HG03025 (cell line): ENCODE data around the gene SPINK8.
"Not testable (repeated sequence)": the region's sequence is repeated elsewhere in the genome, so short reads cannot be mapped to it uniquely, and the experiment has no call there.

Experiments
- ATAC-seq: cut with Tn5 transposase; IDR thresholded peaks from one replicate; pipeline ENCODE4 v1.9.1; 2021; ENCODE audit warnings: mild to moderate bottlenecking, moderate library complexity; ENCODE audit not compliant: unreplicated experiment, low FRiP score

SPINK8 gene

GRCh38 chr3:48331706-48332435 lies 1.6 kb downstream of the SPINK8 start:
- ATAC-seq: not testable (repeated sequence)

DNA sequence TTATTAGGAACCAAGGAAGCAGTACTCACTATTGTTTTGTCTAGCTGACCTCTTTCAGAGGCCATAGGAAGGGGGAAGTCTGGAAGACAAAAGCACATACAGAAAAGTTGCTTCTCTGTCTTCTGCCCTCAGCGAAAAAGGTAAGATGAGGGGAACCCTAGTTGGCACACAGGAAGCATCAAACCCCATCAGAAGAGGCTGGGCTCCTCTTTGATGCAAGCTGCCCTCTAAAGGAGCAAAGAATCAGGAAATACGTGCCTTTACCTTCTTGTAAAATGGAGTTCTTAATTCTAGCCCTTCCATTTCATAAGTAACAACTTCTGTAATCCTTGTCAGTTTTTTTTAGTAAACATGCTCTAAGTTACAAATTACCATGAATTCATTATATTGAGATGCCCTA lies 12.5 kb downstream of the SPINK8 start:
- ATAC-seq: no peak

DNA sequence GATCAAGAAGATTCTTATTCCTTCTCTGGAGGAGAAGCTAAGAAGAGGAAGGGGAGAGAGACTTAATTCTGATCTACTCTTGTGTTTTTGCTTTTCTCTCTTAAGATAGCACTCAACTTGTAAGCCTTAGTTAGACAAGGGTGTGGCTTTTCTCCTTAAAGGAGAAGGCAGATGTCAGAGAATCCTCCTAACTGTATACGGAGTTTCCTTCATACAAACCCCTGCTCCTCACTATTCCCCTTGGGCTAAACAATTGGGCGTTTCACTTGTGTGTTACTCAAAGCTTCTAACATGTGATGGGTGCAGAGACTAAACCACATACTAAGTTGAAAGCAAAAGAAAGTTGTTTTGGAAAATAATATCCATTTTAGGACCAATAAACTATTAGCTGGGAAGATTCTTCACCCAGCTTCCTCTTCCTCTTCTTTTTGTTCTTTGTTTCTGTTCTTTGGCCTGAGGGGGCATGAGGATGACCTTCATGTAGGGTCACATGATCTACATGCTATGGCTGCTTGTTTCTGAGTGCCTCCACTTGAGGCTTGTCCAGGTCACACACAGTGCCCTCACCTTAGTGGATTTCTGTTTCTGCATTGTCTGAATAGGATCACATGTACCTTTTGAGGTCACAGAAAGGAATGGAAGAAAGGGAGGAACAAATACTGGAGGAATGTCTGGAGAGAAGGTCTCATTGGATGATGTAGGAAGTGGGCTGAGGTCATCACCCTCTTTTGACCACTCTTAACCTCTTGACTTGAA lies 14.6 kb downstream of the SPINK8 start:
- no peak for ATAC-seq

- ATAC-seq: no peak
These were observed 18.9 kb downstream of the SPINK8 start for GRCh38 chr3:48314542-48314941.

- ATAC-seq: no peak
These were observed 26.5 kb downstream of the SPINK8 start for GRCh38 chr3:48306860-48307530.

DNA sequence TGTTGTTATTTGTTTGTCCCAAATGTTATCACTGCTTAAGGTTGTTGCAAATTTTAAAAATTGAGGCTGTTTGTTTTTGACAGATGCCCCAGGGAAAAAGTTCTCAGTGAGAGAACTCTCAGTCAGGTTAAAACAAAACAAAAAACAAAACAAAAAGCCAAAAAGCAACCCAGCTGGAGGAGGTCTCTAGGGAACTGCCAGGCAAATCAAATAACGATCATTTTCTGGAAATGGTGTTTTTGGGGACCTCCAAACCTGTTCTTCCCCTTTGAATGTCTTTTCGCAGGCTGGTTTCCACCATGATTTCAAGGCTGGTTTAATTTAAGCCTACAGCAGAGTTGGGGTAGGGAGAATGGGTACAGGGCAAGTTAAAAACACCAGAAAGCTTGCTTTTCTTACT lies 27.2 kb downstream of the SPINK8 start:
- no peak for ATAC-seq

DNA sequence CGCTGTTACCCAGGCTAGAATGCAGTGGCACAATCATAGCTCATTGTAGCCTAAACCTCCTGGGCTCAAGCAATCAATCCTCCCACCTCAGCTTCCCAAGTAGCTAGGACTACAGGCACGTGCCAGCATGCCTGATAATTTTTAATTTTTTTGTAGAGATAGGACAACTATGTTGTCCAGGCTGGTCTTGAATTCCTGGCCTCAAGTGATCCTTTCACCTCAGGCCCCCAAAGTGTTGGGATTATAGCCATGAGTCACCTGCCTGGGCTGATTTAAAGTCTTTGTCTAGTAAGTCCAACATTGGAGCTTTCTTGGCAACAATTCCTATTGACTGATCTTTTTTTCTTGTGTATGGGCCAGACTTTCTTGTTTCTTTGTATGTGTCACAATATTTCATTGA lies 28.1 kb downstream of the SPINK8 start:
- ATAC-seq: no peak

DNA sequence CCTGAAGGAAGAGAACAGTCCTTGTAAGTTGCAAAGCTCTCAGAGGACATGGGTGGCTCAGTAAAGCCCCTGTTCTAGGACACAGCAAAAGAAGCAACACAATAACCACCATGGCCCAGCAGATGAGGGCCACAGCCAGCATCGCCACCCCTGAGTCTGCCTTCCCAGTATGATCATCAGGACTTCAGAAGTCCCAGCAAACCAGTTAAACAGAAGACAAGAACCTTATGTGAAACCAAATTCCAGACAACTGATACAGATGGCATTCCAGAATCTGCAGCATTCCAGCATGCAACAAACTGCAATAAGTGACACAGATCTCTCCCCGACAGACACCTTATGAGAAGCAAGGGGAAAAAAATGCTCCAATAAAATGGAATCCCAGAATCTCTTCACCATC lies 30.4 kb downstream of the SPINK8 start:
- no peak for ATAC-seq

DNA sequence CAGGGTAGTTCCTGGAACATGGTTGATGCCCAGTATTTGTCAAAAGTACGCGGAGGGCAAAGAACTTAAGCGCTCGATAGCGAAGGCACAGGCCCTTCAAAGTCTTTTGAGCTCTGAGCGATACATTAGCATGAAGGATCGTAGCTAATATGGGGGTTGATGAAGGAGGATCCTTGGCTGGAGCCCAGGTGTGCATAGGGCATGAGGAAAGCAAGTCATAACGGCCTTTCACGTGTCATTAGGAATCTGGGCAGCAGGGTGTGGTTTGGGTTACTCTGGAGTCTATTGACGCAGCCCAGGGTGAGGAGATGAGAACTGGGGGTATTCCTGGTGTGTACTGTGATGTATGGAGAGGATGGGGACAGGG lies 31.7 kb downstream of the SPINK8 start:
- ATAC-seq: peak; percentile 9

DNA sequence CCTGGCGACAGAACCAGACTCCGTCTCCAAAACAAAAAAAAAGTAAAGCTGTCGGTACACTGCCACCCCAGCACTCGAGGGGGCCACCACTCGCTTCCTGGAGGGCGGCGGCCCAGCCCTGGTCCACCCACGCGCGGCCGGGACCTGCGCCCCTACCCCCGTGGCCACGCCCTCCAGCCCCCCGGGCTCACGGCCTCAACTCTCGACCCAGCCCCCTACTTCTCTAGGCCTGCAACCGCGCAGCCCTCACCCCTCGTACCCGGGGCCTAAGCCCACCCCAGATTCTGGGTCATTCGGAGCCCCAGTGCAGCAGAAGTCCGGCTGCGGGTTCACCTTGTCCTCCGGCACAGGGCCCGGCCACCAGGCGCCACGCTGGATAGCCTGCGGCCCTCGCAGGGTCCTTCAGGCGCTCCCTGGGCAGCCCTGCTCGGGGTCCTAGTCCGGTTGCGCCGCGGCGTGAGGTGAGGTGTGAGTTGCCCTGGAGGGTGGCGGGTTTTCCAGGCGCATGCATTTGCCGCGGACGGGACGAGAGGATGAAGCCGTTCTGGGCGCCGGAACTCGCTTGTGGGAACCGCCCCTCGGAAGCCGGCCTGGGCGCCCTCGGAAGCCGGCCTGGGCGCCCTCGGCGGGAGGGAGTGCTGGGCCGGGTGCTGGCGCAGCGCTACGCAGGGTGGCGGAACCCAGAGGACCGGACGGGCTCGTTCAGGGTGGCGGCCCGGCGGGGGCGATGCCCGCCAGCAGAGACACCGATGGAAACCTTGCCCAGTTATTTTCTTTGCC lies 32.3 kb downstream of the SPINK8 start, which contains the start of gene NME6:
TSS of gene NME6 (minus strand) at position 348 of the 780 bp plus-strand sequence.
- peak; percentile 57 for ATAC-seq

- no peak for ATAC-seq
These were observed 33.4 kb downstream of the SPINK8 start for GRCh38 chr3:48299746-48300712.

DNA sequence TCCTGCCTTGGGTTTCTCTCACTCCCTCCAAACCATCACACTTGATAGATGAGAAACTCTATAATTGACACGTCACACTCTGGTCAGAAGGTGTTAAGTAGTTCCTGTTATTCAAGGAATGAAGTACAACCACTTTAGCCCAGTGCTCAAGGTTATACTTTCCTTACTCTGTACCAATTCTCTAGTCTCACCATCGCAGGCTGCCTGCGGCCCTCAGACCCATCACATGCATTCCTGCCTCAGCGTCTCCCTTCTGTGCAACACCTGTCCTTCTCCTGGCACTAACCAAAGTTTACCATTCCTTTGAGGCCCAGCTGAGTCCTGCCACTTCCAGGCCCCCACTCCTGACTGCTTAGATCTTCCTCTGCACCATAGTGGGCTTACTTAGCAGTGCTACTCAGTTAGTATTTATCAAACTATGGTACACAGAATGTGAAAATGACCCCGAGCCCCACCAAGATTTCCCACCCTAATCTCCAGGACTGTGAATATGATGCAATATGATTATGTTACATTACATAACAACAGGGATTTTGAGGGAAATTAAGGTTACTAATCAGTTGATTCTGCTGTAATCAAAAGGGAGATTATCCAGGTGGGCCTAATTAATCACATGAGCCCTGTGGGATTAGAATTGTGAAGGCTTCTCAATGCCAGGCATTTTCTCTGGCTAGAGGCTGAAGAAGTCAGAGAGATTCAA lies 36.2 kb downstream of the SPINK8 start:
- no peak for ATAC-seq

DNA sequence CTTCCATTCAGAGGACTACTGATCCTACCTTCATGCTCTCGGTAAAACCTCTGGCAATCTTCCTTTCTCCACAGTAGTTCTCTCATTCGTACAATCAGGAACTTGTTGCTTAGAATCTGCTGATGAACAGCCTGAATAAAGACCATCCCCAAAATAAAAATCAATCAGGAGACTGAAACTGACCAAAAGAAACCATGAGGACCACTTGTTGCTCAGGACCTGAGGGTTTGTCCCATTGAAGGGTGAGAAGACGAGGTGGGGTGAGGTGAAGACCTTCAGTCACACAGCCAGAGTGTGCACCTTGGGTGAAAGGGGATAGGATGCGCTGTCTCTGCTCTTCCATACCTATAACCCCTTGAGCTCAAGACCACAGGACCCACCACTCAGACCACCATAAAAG lies 36.8 kb downstream of the SPINK8 start:
- ATAC-seq: no peak

GRCh38 chr3:48294611-48295263 lies 38.7 kb downstream of the SPINK8 start:
- ATAC-seq: no peak

DNA sequence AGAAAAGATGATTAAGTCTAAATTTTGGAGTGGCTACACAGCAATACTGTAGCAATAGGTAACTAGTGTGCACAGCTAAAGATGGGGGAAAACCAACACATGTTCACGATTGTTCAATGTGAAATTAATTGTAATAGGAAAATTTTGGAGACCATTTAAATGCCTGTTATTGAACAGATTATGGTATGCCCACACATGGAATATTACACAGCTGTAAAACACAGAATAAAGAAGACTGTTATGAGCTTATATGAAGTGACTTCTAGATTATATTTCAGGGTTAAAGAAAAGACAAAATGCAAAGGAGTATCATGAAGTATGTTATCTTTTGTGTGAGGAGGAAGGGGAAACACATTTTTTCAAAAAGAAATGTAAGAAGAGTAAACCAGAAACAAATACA lies 43.8 kb downstream of the SPINK8 start:
- ATAC-seq: no peak

DNA sequence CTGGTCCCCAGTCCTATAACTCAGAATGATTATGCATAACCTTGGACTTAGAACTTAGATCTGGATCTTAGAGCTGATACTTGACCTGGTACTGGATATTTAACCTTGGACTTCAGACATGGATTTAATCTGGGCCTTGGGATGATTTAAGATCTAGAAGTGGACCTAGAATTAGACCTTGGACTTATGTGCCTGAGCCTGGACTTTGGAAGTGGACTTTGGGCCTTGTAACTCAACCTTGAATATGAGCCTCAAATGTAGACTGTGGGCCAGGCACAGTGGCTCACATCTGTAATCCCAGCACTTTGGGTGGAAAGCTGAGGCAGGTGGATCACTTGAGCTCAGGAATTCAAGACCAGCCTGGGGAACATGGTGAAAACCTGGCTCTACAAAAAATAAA lies 46.4 kb downstream of the SPINK8 start:
- no peak for ATAC-seq

DNA sequence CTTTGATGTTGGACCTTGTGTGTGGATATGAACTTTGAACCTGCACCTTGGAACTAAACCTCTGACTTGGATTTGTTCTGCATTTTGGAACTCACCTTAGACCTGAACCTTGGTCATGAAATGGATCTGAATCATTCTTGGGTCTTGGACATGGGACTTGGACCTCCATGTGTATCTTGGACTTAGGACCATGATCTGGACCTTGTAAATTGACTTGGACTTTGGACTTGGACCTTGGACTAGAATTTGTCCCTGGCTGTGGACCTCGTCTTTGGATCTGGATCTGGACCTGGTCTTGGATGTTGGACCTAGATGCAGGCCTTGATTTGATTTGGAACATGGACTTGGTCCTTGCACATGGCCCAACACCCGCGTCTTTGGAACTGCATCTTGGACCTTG lies 47.2 kb downstream of the SPINK8 start:
- ATAC-seq: no peak

GRCh38 chr3:48285675-48286074 lies 47.8 kb downstream of the SPINK8 start:
- ATAC-seq: no peak

GRCh38 chr3:48285132-48285531 lies 48.3 kb downstream of the SPINK8 start:
- ATAC-seq: no peak
